Spleen (tissue), 11 donors: ENCODE data around the gene VWF. TPM values are rescaled to one million over a fixed set of nuclear protein-coding genes. Genes with fewer than 3 reads are reported as not detected.

ENCODE experiments used
- DNase-seq: peaks from one replicate; pipeline ENCODE4 v3.0.0-alpha.2; 2020
- H3K27ac ChIP-seq, 8 donors: fragments of 200-600 bp; sonication (generic) in 7 of 8; 1 replicate in 4 of 8; 2 replicates in 4 of 8; pipeline versions ENCODE4 v1.5.0 to v1.8.0; 2016 to 2021; ENCODE audit warnings: inconsistent platforms in 4 of 8, mild to moderate bottlenecking in 4 of 8, moderate library complexity in 1 of 8
- H3K27me3 ChIP-seq, 7 donors: fragments of 200-600 bp; sonication (generic) in 6 of 7; replicated peaks in 1 of 7; 1 replicate in 4 of 7; 2 replicates in 3 of 7; pipeline versions ENCODE4 v1.5.0 to v1.8.0; 2016 to 2021; ENCODE audit warnings: inconsistent platforms in 3 of 7, mild to moderate bottlenecking in 1 of 7
- H3K36me3 ChIP-seq, 6 donors: fragments of 200-600 bp; sonication (generic) in 5 of 6; 1 replicate in 4 of 6; 2 replicates in 2 of 6; pipeline versions ENCODE4 v1.5.0 to v1.8.0; 2016 to 2021; ENCODE audit warnings: inconsistent platforms in 2 of 6
- H3K4me1 ChIP-seq, 6 donors: fragments of 200-600 bp; sonication (generic) in 5 of 6; 1 replicate in 3 of 6; 2 replicates in 3 of 6; pipeline versions ENCODE4 v1.5.0 to v1.8.0; 2016 to 2021; ENCODE audit warnings: inconsistent platforms in 3 of 6
- H3K4me3 ChIP-seq, 8 donors: fragments of 200-600 bp; sonication (generic) in 7 of 8; 1 replicate in 4 of 8; 2 replicates in 4 of 8; pipeline versions ENCODE4 v1.5.0 to v1.8.0; 2016 to 2021; ENCODE audit warnings: inconsistent platforms in 4 of 8, mild to moderate bottlenecking in 4 of 8, moderate library complexity in 2 of 8
- H3K9me3 ChIP-seq, 8 donors: fragments of 200-600 bp; sonication (generic) in 7 of 8; 1 replicate in 4 of 8; 2 replicates in 4 of 8; pipeline versions ENCODE4 v1.5.0 to v1.8.0; 2016 to 2021; ENCODE audit warnings: inconsistent platforms in 4 of 8
- POLR2A ChIP-seq, 3 donors: fragments of 450-650 bp; IDR thresholded peaks; one replicate each; pipeline ENCODE4 v1.5.1; 2017; ENCODE audit warnings: antibody characterized with exemption in 3 of 3, mild to moderate bottlenecking in 1 of 3
- POLR2AphosphoS5 ChIP-seq, 3 donors: sonication (generic); formaldehyde crosslinking; IDR thresholded peaks; one replicate each; pipeline ENCODE4 v1.5.1; 2017; ENCODE audit warnings: antibody characterized with exemption in 3 of 3
- WGBS, 5 donors: extraction: QIAGEN DNeasy Blood & Tissue Kit in 3 of 5; methylation state at CpG; one replicate each; pipeline versions ENCODE4 v1.1.5 to v1.1.7; 2013 to 2018; 5-methylcytosine and 5-hydroxymethylcytosine counted together
- intact Hi-C: fragments of 100-400 bp; cut with DNase I; formaldehyde crosslinking; loops from one replicate; pipeline ENCODE4 v1.15.0; 2023; ENCODE audit warnings: low total_unique reads
- polyA plus RNA-seq, 3 donors: library from polyadenylated mRNA; stranded (reverse); fragments of 200-250 nt; gene quantifications; one replicate each; pipeline ENCODE4 v1.2.1, GENCODE V29; 2013
- total RNA-seq, 7 donors: library from RNA; depleted of rRNA in 3 of 7; stranded (reverse); fragments of >200 nt in 3 of 7; fragmentation: NEBNext Ultra II Directional in 4 of 7; extraction: Animal tissue kit (Norgen Biotek cat#: 25700) in 4 of 7; gene quantifications; one replicate each; pipeline versions ENCODE4 v1.1.0 to v1.2.1, GENCODE V29; 2016 to 2021
- TF ChIP-seq, protein P1 (sequence below), 11 experiments: fragments of 200-600 bp in 7 of 11; fragments of 450-650 bp in 4 of 11; sonication (generic) in 4 of 11; IDR thresholded peaks in 8 of 11; conservative IDR thresholded peaks in 3 of 11; 1 replicate in 7 of 11; 2 replicates in 4 of 11; pipeline versions ENCODE4 v1.4.0 to v1.8.0; 2016 to 2021; ENCODE audit warnings: antibody characterized with exemption in 11 of 11, inconsistent platforms in 4 of 11, mild to moderate bottlenecking in 1 of 11
- donor health status: healthy with polysubstance abuse.
- donor health status: DM: no; HTN: no; CAD: no; lungs with moderate emphysema.
- donor health status: DM: no; HTN: no; CAD: no.
- donor health status: Bipolar disorder and iron deficiency.
- donor health status: healthy.
- donor health status: DM: no; HTN: no; CAD: no.
- donor health status: DM: yes; HTN: yes; CAD: no.

VWF gene
- total and polyA plus RNA-seq, 10 donors = 12.9 to 957 (median 321) TPM

GRCh38 chr12:5946388-5946787 is 178.1 kb downstream of the VWF start:
- Histone ChIP-seq H3K4me1 (peaks cover 0 to 13% (median 4%) of the 10 kb centered on the region in 6 donors), H3K4me3 (no peak overlapping the region), H3K27me3 (peaks cover 0 to 76% (median 28%) of the 10 kb centered on the region in 7 donors), H3K9me3 (no peaks in the 10 kb centered on the region), H3K36me3 (peaks cover 0 to 29% (median 11%) of the 10 kb centered on the region in 6 donors), H3K27ac (no peak overlapping the region)
- intact Hi-C loops = no loop called here
- no peak for DNase-seq
- no peak for TF ChIP-seq POLR2AphosphoS5 (IDR thresholded peaks at IDR 0.05)
- no peak for TF ChIP-seq POLR2A (IDR thresholded peaks at IDR 0.05)
- TF ChIP-seq, protein P1, sequence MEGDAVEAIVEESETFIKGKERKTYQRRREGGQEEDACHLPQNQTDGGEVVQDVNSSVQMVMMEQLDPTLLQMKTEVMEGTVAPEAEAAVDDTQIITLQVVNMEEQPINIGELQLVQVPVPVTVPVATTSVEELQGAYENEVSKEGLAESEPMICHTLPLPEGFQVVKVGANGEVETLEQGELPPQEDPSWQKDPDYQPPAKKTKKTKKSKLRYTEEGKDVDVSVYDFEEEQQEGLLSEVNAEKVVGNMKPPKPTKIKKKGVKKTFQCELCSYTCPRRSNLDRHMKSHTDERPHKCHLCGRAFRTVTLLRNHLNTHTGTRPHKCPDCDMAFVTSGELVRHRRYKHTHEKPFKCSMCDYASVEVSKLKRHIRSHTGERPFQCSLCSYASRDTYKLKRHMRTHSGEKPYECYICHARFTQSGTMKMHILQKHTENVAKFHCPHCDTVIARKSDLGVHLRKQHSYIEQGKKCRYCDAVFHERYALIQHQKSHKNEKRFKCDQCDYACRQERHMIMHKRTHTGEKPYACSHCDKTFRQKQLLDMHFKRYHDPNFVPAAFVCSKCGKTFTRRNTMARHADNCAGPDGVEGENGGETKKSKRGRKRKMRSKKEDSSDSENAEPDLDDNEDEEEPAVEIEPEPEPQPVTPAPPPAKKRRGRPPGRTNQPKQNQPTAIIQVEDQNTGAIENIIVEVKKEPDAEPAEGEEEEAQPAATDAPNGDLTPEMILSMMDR (IDR thresholded peaks at IDR 0.05 in 8 of 11, conservative IDR thresholded peaks at IDR 0.05 in 3 of 11) = no peak
- WGBS, 5 donors = 72 to 90% (median 76%) methylated on average over 2 of the region's 2 CpGs

DNA sequence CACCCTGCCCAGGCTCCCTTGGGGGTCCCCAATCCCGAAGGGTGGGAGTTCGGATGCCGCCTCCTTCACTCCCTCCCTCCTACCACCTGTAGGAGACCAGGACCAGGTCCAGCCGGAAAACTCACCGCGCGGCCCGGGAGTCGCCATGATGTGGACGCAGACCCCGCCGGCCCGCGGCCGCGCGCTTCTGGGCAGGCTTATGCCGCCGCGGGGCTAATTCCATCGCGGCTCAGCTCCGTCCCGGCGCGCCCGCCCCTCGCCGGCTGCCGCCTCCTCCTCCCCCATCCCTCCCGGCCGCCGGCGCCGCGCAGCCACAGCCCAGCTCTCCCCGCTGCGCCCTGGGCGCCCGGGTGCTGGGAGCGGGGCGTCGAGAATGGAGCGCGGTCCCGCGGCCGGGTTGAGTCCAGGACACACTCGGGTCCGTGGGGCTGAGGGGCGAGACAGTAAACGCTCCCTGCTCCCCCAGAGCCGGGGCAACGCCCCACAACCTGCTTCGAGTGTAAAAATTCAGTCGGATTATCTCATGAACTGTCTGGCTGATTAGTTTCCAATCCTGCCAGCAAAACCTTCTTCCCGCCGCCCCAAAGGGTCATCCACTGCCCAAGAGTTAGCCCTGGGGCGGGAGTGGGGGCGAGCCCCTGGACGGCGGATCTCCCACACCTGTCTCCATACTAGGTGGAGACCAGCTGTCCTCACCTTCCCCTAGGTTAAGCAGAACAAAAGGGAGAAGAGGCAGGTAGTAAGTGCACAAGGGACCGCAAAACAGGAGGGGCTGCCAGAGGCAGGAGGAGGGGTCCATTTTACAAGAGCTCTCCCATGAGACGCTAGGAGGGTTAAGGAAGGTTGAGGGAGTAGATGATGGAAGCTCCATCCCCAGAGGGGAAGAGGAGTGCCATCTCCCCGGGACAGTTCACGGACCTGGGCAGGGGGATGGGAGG is 179.1 kb downstream of the VWF start, which contains the start of gene ANO2:
Gene ANO2, minus strand, starts transcription at position 189 of the 938 bp plus-strand sequence. Its CDS starts 42 bp downstream, at position 147.
- TF ChIP-seq POLR2AphosphoS5 (IDR thresholded peaks at IDR 0.05) = peak in 1 of 3 donors; percentile 7
- TF ChIP-seq POLR2A (IDR thresholded peaks at IDR 0.05) = no peak
- Histone ChIP-seq H3K27me3 (peaks cover 0 to 71% (median 28%) of the 10 kb centered on the region in 7 donors), H3K4me1 (peaks cover 0 to 13% (median 4%) of the 10 kb centered on the region in 6 donors), H3K4me3 (peak within 1 kb of the TSS in 4 of 8 donors; percentile 8 to 49 (median 14)), H3K27ac (no peak within 1 kb of the TSS), H3K9me3 (no peaks in the 10 kb centered on the region), H3K36me3 (peaks cover 0 to 20% (median 10%) of the 10 kb centered on the region in 6 donors)
- intact Hi-C loops = no loop called here
- no peak for DNase-seq
- WGBS, 5 donors = 8 to 25% (median 15%) methylated on average over 13 to 66 of the region's 66 CpGs

DNA sequence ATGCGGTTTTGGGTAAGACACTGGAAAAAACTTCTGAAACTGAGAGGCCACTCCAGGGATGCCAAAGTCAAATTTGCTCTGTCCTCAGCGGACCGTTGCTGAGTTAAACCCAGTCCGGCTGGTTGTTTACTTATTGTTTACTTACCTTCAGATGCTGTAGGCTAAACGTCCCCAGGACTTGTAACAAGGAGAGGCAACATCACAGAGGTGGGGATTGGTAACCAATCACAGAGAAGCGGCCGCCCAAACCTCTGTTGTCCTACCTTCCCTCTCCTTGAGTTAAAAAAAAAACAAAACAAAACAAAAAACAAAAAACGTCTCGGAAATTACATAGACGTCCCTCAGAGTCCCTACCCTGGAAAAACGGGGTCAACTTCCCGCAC is 179.8 kb downstream of the VWF start:
- Histone ChIP-seq H3K4me1 (peaks cover 0 to 13% (median 4%) of the 10 kb centered on the region in 6 donors), H3K36me3 (peaks cover 0 to 18% (median 6%) of the 10 kb centered on the region in 6 donors), H3K27me3 (peaks cover 0 to 71% (median 28%) of the 10 kb centered on the region in 7 donors), H3K27ac (no peak overlapping the region), H3K4me3 (peak overlapping the region in 4 of 8 donors; percentile 8 to 49 (median 14)), H3K9me3 (no peaks in the 10 kb centered on the region)
- WGBS, 5 donors = 44 to 54% (median 49%) methylated on average over 12 of the region's 12 CpGs
- intact Hi-C loops = no loop called here
- DNase-seq = no peak
- TF ChIP-seq POLR2A (IDR thresholded peaks at IDR 0.05) = no peak
- no peak for TF ChIP-seq POLR2AphosphoS5 (IDR thresholded peaks at IDR 0.05)
- TF ChIP-seq, protein P1 (IDR thresholded peaks at IDR 0.05 in 8 of 11, conservative IDR thresholded peaks at IDR 0.05 in 3 of 11) = no peak

- H3K4me1 ChIP-seq = peaks cover 0 to 13% (median 4%) of the 10 kb centered on the region in 6 donors
- 82 to 96% (median 85%) methylated on average over 8 of the region's 8 CpGs for WGBS, 5 donors
- no peaks in the 10 kb centered on the region for H3K9me3 ChIP-seq
- H3K27ac ChIP-seq = no peak overlapping the region
- no peak for DNase-seq
- peaks cover 0 to 67% (median 28%) of the 10 kb centered on the region in 7 donors for H3K27me3 ChIP-seq
- intact Hi-C loops = no loop called here
- TF ChIP-seq POLR2A (IDR thresholded peaks at IDR 0.05) (no peak), POLR2AphosphoS5 (IDR thresholded peaks at IDR 0.05) (peak in 1 of 3 donors; percentile 4)
- no peak overlapping the region for H3K4me3 ChIP-seq
- peaks cover 0 to 14% (median 6%) of the 10 kb centered on the region in 6 donors for H3K36me3 ChIP-seq
These were observed 180.4 kb downstream of the VWF start for GRCh38 chr12:5944053-5944452.

DNA sequence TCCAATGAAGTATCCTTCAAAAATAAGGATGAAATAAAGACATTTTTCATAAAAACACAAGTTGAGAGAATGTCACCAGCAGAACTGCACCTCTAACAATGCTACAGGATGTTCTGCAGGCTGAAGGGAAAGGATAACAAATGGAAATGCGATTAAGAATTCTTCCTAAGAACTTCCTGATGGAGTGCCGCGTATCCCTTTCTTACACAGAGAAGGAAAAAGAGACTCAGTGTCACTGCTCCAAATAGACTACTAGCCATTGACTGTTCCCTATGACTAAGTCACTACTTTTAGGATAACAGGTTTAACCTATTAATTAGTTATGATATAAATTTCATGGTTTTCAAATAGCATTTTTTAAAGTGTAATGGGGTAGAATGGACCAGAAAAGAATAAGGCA is 182.6 kb downstream of the VWF start:
- Histone ChIP-seq H3K9me3 (no peaks in the 10 kb centered on the region), H3K4me1 (peaks cover 0 to 13% (median 4%) of the 10 kb centered on the region in 6 donors), H3K27ac (no peak overlapping the region), H3K36me3 (peaks cover 0 to 4% (median 0%) of the 10 kb centered on the region in 6 donors), H3K27me3 (peaks cover 0 to 67% (median 22%) of the 10 kb centered on the region in 7 donors), H3K4me3 (no peak overlapping the region)
- intact Hi-C loops = no loop called here
- 66 to 85% (median 80%) methylated on average over 3 of the region's 3 CpGs for WGBS, 5 donors
- DNase-seq = no peak
- TF ChIP-seq, protein P1 (IDR thresholded peaks at IDR 0.05 in 8 of 11, conservative IDR thresholded peaks at IDR 0.05 in 3 of 11) = no peak
- TF ChIP-seq POLR2A (IDR thresholded peaks at IDR 0.05) (no peak), POLR2AphosphoS5 (IDR thresholded peaks at IDR 0.05) (no peak)
